Lung (tissue), 12 donors: ENCODE measurements around the gene RAB34. TPM values are rescaled to one million over a fixed set of nuclear protein-coding genes. Genes with fewer than 3 reads are reported as not detected.

ENCODE experiments used
- ATAC-seq: fragments of 200-7000 bp; cut with Tn5 transposase; one replicate; pipeline ENCODE4 v1.9.1; 2020; ENCODE audit warnings: moderate number of reproducible peaks; ENCODE audit not compliant: insufficient read depth, low FRiP score
- DNase-seq, 3 donors: peaks; one replicate each; pipeline ENCODE4 v3.0.0-alpha.2; 2013 to 2017
- H3K27ac ChIP-seq, 2 donors: one replicate each; pipeline ENCODE4 v1.5.1; 2013; ENCODE audit warnings: mild to moderate bottlenecking in 2 of 2, moderate library complexity in 2 of 2, control low read depth in 1 of 2, inconsistent platforms in 1 of 2, low read depth in 1 of 2, low read length in 1 of 2
- H3K27me3 ChIP-seq, 3 donors: one replicate each; pipeline ENCODE4 v1.5.1; 2013; ENCODE audit warnings: low read length in 2 of 3; ENCODE audit not compliant: control insufficient read depth in 3 of 3, insufficient read depth in 3 of 3
- H3K36me3 ChIP-seq, 4 donors: one replicate each; pipeline ENCODE4 v1.5.1; 2013; ENCODE audit warnings: low read length in 4 of 4, mild to moderate bottlenecking in 1 of 4, moderate library complexity in 1 of 4; ENCODE audit not compliant: control insufficient read depth in 4 of 4, insufficient read depth in 4 of 4
- H3K4me1 ChIP-seq, 5 donors: one replicate each; pipeline ENCODE4 v1.5.1; 2013; ENCODE audit warnings: low read length in 5 of 5, mild to moderate bottlenecking in 2 of 5, moderate library complexity in 1 of 5; ENCODE audit not compliant: control insufficient read depth in 5 of 5, insufficient read depth in 5 of 5
- H3K4me3 ChIP-seq: one replicate; pipeline ENCODE4 v1.5.1; 2013; ENCODE audit warnings: mild to moderate bottlenecking, control low read depth, moderate library complexity
- H3K9ac ChIP-seq, 2 donors: one replicate each; pipeline ENCODE4 v1.5.1; 2013; ENCODE audit warnings: low read length in 2 of 2, control low read depth in 1 of 2; ENCODE audit not compliant: insufficient read depth in 1 of 2
- H3K9me3 ChIP-seq, 4 donors: one replicate each; pipeline ENCODE4 v1.5.1; 2013; ENCODE audit warnings: low read length in 3 of 4, mild to moderate bottlenecking in 1 of 4, moderate library complexity in 1 of 4; ENCODE audit not compliant: control insufficient read depth in 4 of 4, insufficient read depth in 3 of 4
- WGBS, 2 donors: extraction: QIAGEN DNeasy Blood & Tissue Kit; methylation state at CpG; one replicate each; pipeline ENCODE4 v1.1.7; 2013; 5-methylcytosine and 5-hydroxymethylcytosine counted together
- polyA plus RNA-seq, 2 donors: library from polyadenylated mRNA; stranded (reverse); fragments of 200-250 nt; gene quantifications; one replicate each; pipeline ENCODE4 v1.2.1, GENCODE V29; 2013
- total RNA-seq, 2 donors: library from RNA; depleted of rRNA in 1 of 2; stranded (reverse); fragments of >200 nt in 1 of 2; gene quantifications; one replicate each; pipeline ENCODE4 v1.2.1, GENCODE V29; 2014 to 2021
- TF ChIP-seq, protein P1 (sequence below): IDR thresholded peaks from 2 replicates; pipeline ENCODE4 v1.5.1; 2012; ENCODE audit warnings: mild to moderate bottlenecking; ENCODE audit errors: control extremely low read depth, extremely low read depth
- donor health status: control.
- donor health status: control.
- donor health status: Bipolar disorder and iron deficiency.
- donor health status: healthy.
- donor health status: DM: yes; HTN: yes; CAD: no.

The RAB34 gene
- total and polyA plus RNA-seq, 4 donors, result 77.8 to 103 (median 97.2) TPM

DNA sequence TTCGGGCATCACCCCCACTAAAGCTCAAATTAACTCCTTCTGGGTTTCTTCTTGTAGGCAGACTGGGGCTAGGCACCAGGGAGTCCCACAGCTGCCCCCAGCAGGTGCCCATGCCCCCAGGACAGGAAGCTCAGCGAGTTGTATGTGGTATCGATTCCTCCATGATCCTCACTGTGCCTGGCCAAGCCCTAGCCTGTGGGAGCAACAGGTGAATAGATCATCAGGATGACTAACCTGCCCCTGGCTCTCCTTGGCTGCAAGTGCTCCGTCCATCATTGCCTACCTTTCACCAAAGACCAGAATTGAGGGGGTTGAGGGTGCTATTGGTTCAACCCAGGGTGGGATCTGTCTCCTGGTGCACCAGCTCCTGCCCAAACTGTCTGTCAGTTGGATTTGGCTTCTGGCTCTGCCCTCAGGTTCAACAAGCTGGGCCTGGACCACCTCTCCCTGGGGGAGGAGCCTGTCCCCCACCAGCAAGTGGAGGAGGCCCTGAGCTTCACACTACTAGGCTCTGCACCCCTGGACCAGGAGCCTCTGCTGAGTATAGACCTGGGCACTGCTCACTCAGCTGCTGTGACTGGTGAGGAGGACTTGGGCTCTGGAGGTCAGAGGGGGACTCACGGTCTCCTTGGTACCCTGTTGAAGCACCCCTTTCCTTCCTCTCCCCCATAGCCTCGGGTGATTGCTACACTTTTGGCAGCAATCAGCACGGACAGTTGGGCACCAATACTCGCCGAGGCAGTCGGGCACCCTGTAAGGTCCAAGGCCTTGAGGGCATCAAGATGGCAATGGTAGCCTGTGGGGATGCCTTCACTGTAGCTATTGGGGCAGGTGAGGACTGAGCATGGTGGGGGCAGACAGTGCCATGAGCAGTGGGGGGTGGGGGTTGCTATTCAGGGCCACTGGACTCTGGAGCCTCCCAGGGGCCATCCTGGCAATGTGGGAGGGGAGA is 23.0 kb upstream of the RAB34 start:
- no peak overlapping the region for H3K4me3 ChIP-seq
- H3K27me3 ChIP-seq, result no peaks in the 10 kb centered on the region
- H3K9ac ChIP-seq, result no peak overlapping the region
- TF ChIP-seq, protein P1, sequence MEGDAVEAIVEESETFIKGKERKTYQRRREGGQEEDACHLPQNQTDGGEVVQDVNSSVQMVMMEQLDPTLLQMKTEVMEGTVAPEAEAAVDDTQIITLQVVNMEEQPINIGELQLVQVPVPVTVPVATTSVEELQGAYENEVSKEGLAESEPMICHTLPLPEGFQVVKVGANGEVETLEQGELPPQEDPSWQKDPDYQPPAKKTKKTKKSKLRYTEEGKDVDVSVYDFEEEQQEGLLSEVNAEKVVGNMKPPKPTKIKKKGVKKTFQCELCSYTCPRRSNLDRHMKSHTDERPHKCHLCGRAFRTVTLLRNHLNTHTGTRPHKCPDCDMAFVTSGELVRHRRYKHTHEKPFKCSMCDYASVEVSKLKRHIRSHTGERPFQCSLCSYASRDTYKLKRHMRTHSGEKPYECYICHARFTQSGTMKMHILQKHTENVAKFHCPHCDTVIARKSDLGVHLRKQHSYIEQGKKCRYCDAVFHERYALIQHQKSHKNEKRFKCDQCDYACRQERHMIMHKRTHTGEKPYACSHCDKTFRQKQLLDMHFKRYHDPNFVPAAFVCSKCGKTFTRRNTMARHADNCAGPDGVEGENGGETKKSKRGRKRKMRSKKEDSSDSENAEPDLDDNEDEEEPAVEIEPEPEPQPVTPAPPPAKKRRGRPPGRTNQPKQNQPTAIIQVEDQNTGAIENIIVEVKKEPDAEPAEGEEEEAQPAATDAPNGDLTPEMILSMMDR, result no peak
- DNase-seq (no peak), ATAC-seq (no peak)
- H3K36me3 ChIP-seq, result no peaks in the 10 kb centered on the region
- no peak overlapping the region for H3K27ac ChIP-seq
- 59 to 83% methylated on average over 10 of the region's 10 CpGs for WGBS, 2 donors
- H3K4me1 ChIP-seq, result peaks cover 0 to 14% (median 2%) of the 10 kb centered on the region in 5 donors
- no peaks in the 10 kb centered on the region for H3K9me3 ChIP-seq

DNA sequence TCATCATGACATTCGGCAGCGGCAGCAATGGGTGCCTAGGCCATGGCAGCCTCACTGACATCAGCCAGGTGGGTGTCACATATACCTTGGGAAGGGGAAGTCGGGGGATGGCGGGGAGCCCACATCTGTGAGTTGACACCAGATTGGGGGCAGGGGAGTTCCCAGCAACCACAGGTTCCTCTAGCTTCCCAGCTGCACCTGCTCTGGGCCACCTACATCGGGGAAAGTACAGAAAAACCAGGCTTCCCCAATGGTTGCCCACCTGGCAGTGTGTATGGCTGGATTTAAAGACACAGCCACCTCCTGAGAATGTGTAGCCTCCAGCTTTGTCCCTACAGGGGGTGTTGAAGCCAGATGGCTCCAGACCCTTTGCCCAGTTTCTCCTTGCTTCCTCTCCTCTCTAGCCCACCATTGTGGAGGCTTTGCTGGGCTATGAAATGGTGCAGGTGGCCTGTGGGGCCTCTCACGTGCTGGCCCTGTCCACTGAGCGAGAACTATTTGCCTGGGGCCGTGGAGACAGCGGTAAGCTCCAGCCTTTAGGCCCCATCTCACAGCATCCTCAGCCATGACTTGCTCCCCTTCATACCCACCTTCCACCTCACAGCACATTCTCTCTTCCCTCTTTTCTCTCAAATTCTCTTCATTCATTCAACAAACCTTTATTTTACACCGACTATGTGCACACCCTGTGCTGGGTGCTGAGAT is 21.2 kb upstream of the RAB34 start:
- H3K36me3 ChIP-seq, result peaks cover 0 to 5% (median 0%) of the 10 kb centered on the region in 4 donors
- TF ChIP-seq, protein P1, result no peak
- no peaks in the 10 kb centered on the region for H3K27me3 ChIP-seq
- no peak overlapping the region for H3K9ac ChIP-seq
- ATAC-seq (no peak), DNase-seq (no peak)
- no peaks in the 10 kb centered on the region for H3K9me3 ChIP-seq
- no peak overlapping the region for H3K27ac ChIP-seq
- WGBS, 2 donors, result 75 to 87% methylated on average over 10 of the region's 10 CpGs
- H3K4me3 ChIP-seq, result no peak overlapping the region
- H3K4me1 ChIP-seq, result peaks cover 0 to 12% (median 0%) of the 10 kb centered on the region in 5 donors

DNA sequence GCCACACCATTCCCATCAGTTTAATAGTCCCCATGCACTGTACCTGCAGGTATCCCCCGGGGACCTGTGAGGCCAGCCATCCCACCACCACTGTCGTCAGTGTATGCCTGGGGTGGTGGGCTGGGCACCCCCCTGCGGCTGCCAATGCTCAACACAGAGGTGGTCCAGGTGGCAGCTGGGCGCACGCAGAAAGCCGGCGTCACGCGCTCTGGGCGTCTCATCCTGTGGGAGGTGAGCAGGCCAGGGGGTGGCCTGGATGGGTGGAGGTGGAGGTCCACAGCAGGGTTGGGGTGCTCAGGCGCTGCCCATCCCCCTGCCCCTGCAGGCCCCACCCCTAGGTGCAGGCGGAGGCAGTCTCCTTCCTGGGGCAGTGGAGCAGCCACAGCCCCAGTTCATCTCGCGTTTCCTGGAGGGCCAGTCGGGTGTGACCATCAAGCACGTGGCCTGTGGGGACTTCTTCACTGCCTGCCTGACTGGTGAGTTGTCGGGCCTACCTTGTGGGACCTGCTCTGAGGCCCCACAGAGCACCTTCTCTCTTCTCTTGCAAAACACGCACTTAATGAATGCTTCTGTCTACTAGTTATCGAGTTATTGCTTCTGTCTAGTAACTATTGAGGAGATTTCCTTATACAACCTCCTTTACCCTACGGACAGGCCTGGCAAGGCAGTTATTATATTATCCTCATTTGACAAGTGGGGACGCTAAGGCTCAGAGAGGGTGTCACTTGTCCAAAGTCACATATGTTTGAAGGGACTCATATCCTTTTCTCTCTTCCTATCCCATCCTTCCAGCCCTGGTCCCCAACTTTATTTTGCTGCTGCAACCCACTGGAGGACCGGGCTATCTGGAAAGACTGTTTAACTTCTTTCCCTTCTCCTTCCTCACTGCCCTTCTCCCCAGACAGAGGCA is 20.4 kb upstream of the RAB34 start:
- no peak for ATAC-seq

More for the DNA sequence above, 20.4 kb upstream of the RAB34 start:
- H3K36me3 ChIP-seq, result peaks cover 0 to 7% (median 0%) of the 10 kb centered on the region in 4 donors
- H3K4me3 ChIP-seq, result no peak overlapping the region
- H3K9ac ChIP-seq, result no peak overlapping the region
- WGBS, 2 donors, result 88 to 89% methylated on average over 22 of the region's 22 CpGs
- DNase-seq, result no peak
- TF ChIP-seq, protein P1, result no peak
- no peaks in the 10 kb centered on the region for H3K27me3 ChIP-seq
- no peaks in the 10 kb centered on the region for H3K9me3 ChIP-seq
- no peak overlapping the region for H3K27ac ChIP-seq
- H3K4me1 ChIP-seq, result peaks cover 0 to 6% (median 0%) of the 10 kb centered on the region in 5 donors
